Caki2 (cell line): ENCODE results near the gene SIX6. TPM values are rescaled to one million over a fixed set of nuclear protein-coding genes. Genes with fewer than 3 reads are reported as not detected.

ENCODE experiments used
- DNase-seq: peaks from one replicate; pipeline ENCODE4 v3.0.0-alpha.2; 2015; ENCODE audit warnings: low read depth
- in situ Hi-C: cut with HindIII; loops from 2 replicates; pipeline ENCODE4 v1.10.0; 2016; ENCODE audit warnings: low sequenced_read_pairs, low pct_unique_long_range_greater_than_20kb, mixed read lengths
- total RNA-seq: library from RNA; depleted of rRNA; stranded (reverse); fragments of >200 nt; shearing (Covaris generic); gene quantifications from 2 replicates; pipeline ENCODE4 v1.2.3, GENCODE V29; 2014; ENCODE audit warnings: low replicate concordance; rRNA removed

The SIX6 gene
- total RNA-seq, 1 experiment from 2014 or later, result not detected

DNA sequence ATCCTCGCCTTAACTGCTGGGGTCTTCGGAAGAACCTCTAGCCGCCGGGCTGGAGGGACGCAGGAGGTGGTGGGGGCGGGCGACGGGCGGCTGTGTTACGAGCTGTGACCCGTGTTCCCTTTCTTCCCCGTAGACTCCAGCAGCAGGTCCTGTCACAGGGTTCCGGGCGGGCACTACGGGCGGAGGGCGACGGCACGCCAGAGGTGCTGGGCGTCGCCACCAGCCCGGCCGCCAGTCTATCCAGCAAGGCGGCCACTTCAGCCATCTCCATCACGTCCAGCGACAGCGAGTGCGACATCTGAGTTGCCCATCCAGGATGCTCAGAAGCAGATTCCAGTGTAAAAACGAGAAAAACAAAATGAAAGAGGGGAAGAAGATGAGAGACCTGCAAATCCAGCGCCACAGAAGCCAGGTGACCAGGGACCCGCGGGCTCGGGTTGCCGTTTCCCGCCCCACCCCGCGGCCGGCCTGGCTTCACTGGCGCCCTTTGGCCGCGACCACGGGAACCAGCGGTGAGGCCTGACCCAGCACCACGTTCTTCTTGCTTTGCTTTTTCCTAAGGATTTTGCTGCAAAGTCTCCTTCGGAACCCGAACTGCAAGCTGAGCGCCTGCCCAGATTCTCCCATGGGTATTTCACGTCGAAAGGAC lies 2.1 kb downstream of the SIX6 start:
- in situ Hi-C loops, result no loop called here
- no peak for DNase-seq

- DNase-seq, result no peak
- in situ Hi-C loops, result no loop called here
Observed at GRCh38 chr14:60512126-60512525, 3.2 kb downstream of the SIX6 start.

DNA sequence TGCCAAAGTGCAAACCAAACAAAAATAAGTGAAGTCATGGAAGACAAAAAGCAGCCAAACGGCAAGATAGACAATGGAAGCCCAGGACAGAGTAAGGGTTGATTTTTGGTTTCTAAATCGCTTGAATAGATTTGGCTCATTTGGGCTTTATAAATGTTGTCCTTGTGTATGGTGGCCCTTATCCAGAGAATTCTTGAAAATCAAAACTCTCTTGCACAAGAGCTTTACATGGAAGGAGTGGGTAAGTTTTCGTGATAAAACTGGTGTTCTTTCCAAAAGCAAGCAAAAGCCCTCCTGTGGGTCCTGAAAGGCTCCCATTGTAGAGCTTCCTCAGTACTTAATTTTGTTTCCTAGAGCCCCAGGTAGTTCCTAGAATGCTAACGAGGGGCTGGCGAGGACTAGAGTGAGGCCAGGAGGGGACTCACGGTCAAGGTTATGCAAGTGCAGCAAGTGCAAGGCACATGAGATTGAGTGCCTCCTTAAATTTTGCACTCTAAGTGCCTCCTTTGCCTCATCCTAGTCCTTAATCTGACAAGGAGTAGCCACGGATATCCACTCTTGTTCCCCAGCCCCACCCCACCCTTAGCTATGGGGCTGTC lies 4.1 kb downstream of the SIX6 start:
- DNase-seq, result no peak
- in situ Hi-C loops, result no loop called here

- in situ Hi-C loops, result no loop called here
- no peak for DNase-seq
Observed at GRCh38 chr14:60514378-60514740, 5.4 kb downstream of the SIX6 start.

GRCh38 chr14:60514741-60515491 lies 6.0 kb downstream of the SIX6 start:
- DNase-seq, result peak; percentile 73
- in situ Hi-C loops, result no loop called here

DNA sequence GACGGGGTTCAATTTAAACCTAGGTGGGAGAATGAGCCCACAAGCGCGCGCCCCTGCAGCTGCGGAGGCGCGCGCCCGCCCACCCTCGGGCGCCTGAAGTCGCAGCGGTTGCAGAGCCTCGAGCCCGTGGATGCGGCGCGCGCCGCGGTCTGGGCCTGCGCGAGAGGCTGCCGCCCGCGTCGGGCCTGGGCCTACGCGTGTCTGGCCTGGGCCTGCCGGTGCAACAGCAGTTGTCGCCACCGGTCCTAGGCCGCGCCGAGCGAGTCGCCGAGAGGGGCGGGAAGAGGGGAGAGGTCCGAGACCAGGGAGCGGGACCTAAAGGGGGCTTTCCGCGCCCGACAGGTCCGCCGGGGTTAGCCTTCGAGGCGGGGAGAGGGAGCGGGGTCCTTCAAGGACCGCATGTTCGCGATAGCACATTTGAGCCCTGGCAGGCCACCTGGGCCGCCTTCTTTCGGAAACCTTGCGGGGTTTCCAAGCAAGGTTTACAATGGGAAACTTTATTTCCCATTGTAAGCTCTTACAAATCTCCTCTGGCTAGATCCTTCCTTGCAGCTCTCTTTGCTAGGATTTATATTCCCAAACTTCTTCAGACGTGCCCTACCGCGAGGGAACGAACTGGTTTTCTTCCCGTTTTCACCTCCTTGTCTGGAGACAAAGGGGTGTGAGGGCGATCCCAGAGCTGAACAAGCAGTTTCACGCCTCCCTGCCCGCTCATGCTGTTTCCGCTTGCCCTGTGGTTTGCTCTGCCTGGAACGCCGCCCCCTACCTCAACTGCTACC lies 6.8 kb downstream of the SIX6 start:
- DNase-seq, result no peak
- in situ Hi-C loops, result no loop called here

DNA sequence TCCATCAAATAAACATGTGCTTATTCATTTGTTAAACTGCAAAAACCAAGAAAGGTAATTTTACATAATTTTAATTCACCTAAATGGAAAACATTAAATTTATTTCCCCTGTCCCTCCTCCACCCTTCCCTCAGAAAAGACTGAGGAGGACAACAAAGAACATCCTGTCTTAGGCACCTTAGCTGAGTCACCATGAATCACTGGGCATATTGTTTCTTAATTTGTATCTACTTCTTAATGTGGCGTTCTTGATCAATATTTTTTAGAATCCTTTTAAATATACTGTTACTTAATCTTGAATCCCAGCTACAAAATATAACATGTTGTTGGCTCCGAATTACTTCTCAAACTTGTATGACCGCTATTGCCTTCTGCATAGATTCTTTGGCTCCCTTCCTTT lies 23.5 kb downstream of the SIX6 start:
- in situ Hi-C loops, result no loop called here
- DNase-seq, result no peak

GRCh38 chr14:60537663-60538062 lies 28.7 kb downstream of the SIX6 start:
- in situ Hi-C loops, result no loop called here
- no peak for DNase-seq

DNA sequence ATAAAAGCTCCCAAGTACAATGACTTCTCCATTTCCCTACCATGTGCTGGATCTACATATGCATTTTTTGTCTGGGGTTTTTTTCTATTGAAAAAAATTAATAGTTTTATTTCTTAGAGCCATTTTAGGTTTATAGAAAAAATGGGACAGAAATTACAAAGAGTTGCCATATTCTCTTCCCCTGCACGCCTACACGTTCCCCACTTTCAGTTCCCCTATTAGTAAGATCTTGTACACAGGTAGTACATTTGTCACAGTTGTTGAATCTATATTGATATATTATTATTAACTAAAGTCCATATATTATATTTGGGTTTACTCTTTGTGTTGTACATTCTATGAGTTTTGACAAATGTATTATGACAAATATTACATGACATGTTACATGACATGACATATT lies 35.7 kb downstream of the SIX6 start:
- no peak for DNase-seq
- in situ Hi-C loops, result no loop called here

DNA sequence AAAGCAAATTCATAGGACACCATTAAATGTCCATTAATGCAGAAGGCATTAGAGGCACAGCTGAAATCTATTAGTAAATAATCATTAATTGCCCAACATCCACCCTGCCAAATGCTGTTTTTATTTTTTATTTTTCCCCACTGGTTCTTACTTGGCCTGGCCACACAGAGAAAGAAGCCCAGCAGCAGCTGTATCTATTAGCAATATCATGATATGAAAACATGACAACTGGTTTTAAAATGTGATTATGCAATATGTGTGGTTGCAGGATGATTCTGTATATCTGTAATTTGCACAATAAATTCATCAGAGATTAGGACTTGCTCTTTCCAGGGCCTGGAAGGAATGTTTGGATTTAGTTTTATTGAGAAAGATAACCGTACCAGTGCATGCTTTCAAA lies 44.9 kb downstream of the SIX6 start:
- no peak for DNase-seq
- in situ Hi-C loops, result no loop called here

GRCh38 chr14:60561845-60562746 lies 53.1 kb downstream of the SIX6 start:
- DNase-seq, result peak; percentile 60
- in situ Hi-C loops, result no loop called here

Other genes starting within 250 kb of the SIX6 start
- not detected in 2 replicates for gene C14orf39, start 23.1 kb upstream of the SIX6 start, total RNA-seq
- gene SIX1, start 140.3 kb downstream of the SIX6 start, total RNA-seq, result 15.2 and 22.9 TPM in 2 replicates
- gene SIX4, start 215.2 kb downstream of the SIX6 start, total RNA-seq, result 3.5 and 4.8 TPM in 2 replicates
- 49.3 and 94.1 TPM in 2 replicates for gene MNAT1, start 225.6 kb downstream of the SIX6 start, total RNA-seq